DOHH2 (cell line): Measurements from ENCODE around the gene PCDHA13.

Experiments
- CTCF ChIP-seq: fragments of 200-600 bp; sonication (generic); IDR thresholded peaks from one replicate; pipeline ENCODE4 v1.5.1; 2014; ENCODE audit warnings: antibody characterized with exemption, mild to moderate bottlenecking, low read depth, low read length; ENCODE audit not compliant: poor library complexity, severe bottlenecking
- EZH2phosphoT487 ChIP-seq: fragments of 200-600 bp; sonication (generic); IDR thresholded peaks from 2 replicates; pipeline ENCODE4 v1.6.1; 2017; ENCODE audit warnings: borderline replicate concordance, mild to moderate bottlenecking, antibody characterized with exemption, low read length, moderate library complexity, mixed read lengths

GRCh38 chr5:140835622-140836510, 46.1 kb upstream of the PCDHA13 start:
- TF ChIP-seq CTCF (no peak), EZH2phosphoT487 (no peak)
